GM18499 (cell line): Measurements from ENCODE around the gene TBC1D22B.
"Not testable (repeated sequence)": the region's sequence is repeated elsewhere in the genome, so short reads cannot be mapped to it uniquely, and the experiment has no call there.

Experiments used
- ATAC-seq: cut with Tn5 transposase; IDR thresholded peaks from one replicate; pipeline ENCODE4 v1.9.1; 2021; ENCODE audit warnings: moderate number of reproducible peaks; ENCODE audit not compliant: insufficient read depth, unreplicated experiment

TBC1D22B gene

GRCh38 chr6:37317312-37318038 lies 59.9 kb downstream of the TBC1D22B start:
- ATAC-seq = no peak

GRCh38 chr6:37319156-37319555 lies 61.6 kb downstream of the TBC1D22B start:
- no peak for ATAC-seq

GRCh38 chr6:37319856-37320480 lies 62.4 kb downstream of the TBC1D22B start:
- no peak for ATAC-seq

- ATAC-seq = no peak
Measured at GRCh38 chr6:37320646-37321045, 63.1 kb downstream of the TBC1D22B start.

GRCh38 chr6:37321101-37321500 lies 63.5 kb downstream of the TBC1D22B start:
- ATAC-seq = no peak

- no peak for ATAC-seq
Measured at GRCh38 chr6:37321516-37322415, 64.2 kb downstream of the TBC1D22B start.

- no peak for ATAC-seq
Measured at GRCh38 chr6:37323580-37323979, 66.0 kb downstream of the TBC1D22B start.

GRCh38 chr6:37324131-37325033 lies 66.8 kb downstream of the TBC1D22B start:
- no peak for ATAC-seq

GRCh38 chr6:37330345-37330744 lies 72.8 kb downstream of the TBC1D22B start:
- ATAC-seq = not testable (repeated sequence)

GRCh38 chr6:37331047-37331446 lies 73.5 kb downstream of the TBC1D22B start:
- no peak for ATAC-seq

- ATAC-seq = no peak
Measured at GRCh38 chr6:37332894-37333293, 75.3 kb downstream of the TBC1D22B start.

- ATAC-seq = no peak
Measured at GRCh38 chr6:37334047-37334446, 76.5 kb downstream of the TBC1D22B start.

- not testable (repeated sequence) for ATAC-seq
Measured at GRCh38 chr6:37338317-37338716, 80.7 kb downstream of the TBC1D22B start.

GRCh38 chr6:37338745-37339255 lies 81.2 kb downstream of the TBC1D22B start:
- ATAC-seq = no peak

- no peak for ATAC-seq
Measured at GRCh38 chr6:37339741-37340638, 82.4 kb downstream of the TBC1D22B start.

GRCh38 chr6:37340639-37340943 lies 83.0 kb downstream of the TBC1D22B start:
- ATAC-seq = no peak

- no peak for ATAC-seq
Measured at GRCh38 chr6:37343248-37343647, 85.7 kb downstream of the TBC1D22B start.

GRCh38 chr6:37344308-37344707 lies 86.7 kb downstream of the TBC1D22B start:
- ATAC-seq = no peak

GRCh38 chr6:37345804-37346203 lies 88.2 kb downstream of the TBC1D22B start:
- ATAC-seq = not testable (repeated sequence)
